Measurements from ENCODE around the gene STAB1.

The STAB1 gene

GRCh38 chr3:52458770-52459545 lies 36.2 kb upstream of the STAB1 start:
- DNase-seq (ENCODE audit: low read depth, low spot score), result no peak

DNA sequence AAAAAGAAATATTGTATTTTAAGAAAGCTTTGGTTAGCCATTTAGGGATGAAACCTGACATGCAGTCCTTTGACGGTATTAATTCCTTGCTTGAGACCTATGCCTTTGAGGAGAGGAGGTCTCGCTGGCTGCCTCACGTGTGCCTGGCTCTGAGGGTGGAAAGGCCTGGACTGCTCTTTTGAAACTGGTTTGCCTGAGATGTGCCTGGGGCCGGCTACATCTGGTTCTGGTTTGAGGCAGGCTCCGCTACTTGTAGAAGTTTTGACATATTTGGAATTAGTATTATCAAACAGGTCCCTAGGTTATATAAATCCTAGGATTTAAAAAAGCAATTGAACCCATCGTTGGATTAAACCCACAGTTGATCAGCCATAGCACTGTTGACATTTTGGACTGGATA lies 33.3 kb upstream of the STAB1 start:
- no peak for DNase-seq (ENCODE audit: low read depth, low spot score)

GRCh38 chr3:52463416-52463815 lies 31.7 kb upstream of the STAB1 start:
- DNase-seq (ENCODE audit: low read depth, low spot score), result no peak

- DNase-seq (ENCODE audit: low read depth, low spot score), result no peak
Observed at GRCh38 chr3:52468336-52468735, 26.8 kb upstream of the STAB1 start.

DNA sequence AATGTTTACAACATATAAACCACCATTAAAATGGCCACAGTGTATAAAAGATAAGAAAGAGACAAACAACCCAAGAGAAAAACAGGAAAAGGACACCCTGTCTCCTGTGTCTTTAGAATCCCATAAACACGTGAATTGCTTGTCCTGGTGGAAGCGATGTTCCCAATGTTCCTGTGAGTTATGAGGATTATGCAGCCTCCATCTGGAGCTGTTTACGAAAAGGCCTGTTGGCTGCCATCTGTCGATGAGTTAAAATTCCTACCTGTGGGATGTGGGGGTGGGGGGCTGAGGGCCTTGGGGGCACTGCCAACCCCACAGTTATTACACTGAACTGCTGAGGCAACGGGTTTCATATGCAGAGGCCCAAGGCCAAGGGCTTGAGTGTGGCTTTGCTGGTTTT lies 26.1 kb upstream of the STAB1 start:
- no peak for DNase-seq (ENCODE audit: low read depth, low spot score)

- DNase-seq (ENCODE audit: low read depth, low spot score), result no peak
Observed at GRCh38 chr3:52470920-52471319, 24.2 kb upstream of the STAB1 start.

GRCh38 chr3:52471371-52472238 lies 23.5 kb upstream of the STAB1 start:
- DNase-seq (ENCODE audit: low read depth, low spot score), result peak; percentile 68

DNA sequence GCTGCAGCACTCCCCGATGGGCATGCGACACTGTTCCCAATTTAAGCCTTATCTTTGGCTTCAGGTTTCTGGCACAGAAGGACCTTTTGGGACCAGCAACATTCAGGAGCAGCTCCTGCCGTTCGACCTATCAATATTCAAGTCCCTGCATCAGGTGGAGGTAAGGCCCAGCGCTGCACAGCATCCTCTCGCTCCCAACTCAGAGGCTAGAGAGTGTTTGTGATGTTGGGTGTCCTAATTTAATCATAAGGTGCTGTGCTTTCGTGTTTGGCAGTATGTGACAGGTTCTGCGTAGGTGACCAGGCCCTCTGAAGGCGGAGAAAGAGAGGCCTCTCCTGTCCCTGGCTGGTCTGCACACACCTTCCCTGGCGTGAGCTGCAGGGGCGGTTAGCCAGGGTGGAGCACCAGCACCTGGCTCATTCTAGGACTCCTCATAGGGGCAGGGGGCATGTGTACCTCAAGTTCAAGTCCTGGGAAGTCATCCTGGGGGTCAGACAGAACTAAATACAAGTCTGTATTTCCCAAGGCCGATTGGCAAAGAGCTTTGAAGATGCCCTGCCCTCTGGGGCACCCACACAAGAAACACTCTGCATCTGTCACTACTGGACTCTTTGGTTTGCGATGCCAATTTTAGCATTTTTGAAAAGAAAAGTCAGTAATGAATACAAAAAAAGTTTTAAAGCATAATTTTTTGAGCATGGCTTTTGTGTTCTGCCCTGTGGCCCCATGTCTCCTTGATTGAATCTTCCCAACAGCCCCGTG lies 22.7 kb upstream of the STAB1 start:
- no peak for DNase-seq (ENCODE audit: low read depth, low spot score)

- no peak for DNase-seq (ENCODE audit: low read depth, low spot score)
Observed at GRCh38 chr3:52473026-52473425, 22.1 kb upstream of the STAB1 start.

DNA sequence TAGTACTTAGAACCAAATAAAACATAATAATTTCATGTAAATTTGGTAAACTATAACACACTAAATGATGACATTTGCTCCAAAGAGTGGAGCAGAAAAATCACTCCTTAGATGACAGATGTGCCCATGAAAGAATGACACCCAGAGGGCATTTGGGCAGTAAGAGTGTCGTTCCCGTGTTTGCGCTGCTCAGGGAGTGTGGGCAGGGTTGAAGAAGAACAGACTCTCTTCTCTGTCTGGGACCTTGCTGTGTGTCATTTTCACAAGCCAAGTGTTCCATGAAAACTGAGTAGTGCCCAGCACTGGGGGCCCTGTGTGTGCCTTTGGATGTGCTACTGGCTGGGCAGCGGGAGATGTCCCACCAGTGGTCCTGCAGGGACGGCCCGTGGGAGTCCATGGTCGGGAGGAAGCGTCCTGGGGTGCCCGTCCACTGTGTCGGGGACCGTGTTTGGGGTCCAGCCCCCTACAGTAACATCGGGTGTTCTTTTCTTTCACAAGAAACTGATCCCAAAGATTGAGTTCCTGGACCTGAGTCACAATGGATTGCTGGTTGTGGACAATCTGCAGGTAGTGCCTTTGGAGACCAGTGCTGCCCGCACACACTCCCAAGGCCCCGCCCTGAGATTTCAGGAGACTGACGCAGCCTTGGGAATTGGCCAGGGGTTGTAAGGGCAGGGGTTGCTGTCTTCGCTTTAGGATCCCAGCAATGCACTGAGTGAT lies 17.9 kb upstream of the STAB1 start:
- DNase-seq (ENCODE audit: low read depth, low spot score), result no peak

DNA sequence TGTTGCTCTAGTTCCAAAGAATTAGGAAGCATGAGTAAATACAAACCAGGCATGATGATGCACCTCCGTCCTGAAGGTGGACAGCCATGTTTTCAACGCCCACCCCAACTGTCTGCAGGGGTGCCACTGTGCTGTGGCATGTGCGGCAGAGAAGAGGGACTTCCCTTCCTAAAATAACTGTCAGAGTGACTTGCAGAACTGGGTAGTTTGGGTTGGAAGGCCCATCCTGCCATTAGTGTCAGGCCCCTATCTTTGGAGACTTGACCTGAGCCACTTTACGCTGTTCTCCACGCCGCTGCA lies 17.4 kb upstream of the STAB1 start:
- no peak for DNase-seq (ENCODE audit: low read depth, low spot score)

GRCh38 chr3:52479037-52479876 lies 15.9 kb upstream of the STAB1 start:
- no peak for DNase-seq (ENCODE audit: low read depth, low spot score)

DNA sequence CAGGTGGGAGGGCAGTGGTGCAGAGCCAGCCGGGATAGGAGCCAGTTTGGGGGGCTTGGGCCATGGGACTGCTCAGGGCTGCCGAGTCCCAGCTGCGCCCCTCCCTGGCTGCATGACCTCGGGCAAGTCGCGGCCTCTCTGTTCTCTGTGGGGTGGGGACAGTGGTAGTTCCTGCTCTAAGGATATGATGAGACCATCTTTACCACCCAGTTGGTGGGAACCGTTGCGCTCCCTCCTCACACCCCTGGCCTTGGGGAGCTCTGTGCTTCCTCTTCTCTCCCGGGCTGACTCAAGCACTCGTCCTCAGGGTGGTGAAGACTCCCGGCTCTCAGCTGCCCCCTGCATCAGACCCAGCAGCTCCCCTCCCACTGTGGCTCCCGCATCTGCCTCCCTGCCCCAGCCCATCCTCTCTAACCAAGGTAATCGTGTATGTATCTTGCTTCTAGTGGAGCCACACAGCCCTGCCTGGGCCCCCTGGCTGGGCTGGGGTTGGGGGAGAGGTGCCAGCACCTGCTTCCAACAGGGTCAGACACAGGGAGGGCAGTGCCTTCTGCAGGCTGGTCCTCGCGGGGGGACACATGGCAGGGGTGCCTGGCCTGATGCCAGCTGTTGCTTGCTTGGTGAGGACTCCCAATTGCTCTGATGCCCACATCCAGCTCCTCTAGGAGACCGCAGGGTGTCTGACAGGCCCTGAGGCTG lies 15.1 kb upstream of the STAB1 start:
- no peak for DNase-seq (ENCODE audit: low read depth, low spot score)

- DNase-seq (ENCODE audit: low read depth, low spot score), result no peak
Observed at GRCh38 chr3:52480768-52481715, 14.1 kb upstream of the STAB1 start.

DNA sequence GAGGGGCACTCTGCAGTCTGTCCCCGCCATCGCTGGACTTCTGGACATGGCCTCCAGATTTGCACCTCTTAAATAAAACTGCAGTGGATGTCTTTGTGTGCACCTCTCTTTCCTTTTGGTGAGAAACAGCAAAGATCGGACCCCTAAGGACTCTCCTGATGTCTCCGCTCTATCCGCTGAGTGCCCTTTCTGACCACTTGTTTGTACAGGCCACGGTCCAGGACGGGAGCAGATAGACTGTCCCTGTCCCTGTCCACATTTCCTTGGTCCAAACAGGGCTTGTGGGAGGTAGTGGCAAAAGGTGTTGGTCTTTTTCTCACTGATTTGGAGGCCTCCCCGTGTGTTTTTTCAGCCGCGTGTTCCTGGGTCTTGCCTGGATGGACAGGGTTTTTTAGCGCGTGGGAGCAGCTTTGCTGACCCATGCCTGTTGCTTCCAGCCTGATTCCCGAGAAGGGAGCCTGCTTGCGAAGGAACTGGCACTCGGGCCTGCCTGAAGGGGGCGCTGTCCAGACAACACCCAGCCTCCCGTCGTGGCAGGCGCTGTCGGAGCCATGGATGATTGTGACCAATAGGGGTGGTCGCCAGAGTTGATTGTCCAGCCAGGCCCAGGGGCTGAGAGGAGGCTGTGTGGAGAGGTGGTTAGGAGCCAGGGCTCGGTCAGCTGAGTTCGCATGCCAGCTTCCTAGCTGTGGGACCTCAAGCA lies 13.2 kb upstream of the STAB1 start:
- peak; percentile 80 for DNase-seq (ENCODE audit: low read depth, low spot score)

DNA sequence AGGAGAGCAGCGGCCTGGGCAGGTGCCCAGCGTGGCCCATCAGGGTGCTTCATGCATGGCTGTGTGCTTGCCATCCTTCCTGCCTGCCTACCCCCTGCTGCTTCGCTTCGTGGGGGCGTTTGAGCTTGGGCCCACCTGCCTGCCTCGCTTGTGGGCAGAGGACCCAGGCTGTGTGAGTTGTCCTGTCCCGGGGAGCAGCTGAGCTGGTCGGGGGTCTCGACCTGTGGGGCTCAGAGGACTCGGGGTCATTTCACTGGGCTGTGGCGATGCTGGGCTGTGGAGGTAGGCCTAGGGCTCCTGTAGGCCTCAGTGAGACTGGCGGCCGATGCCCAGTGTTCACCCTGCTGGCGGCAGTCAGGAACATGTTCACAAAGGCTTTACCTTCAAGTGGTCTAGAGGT lies 12.1 kb upstream of the STAB1 start:
- no peak for DNase-seq (ENCODE audit: low read depth, low spot score)

DNA sequence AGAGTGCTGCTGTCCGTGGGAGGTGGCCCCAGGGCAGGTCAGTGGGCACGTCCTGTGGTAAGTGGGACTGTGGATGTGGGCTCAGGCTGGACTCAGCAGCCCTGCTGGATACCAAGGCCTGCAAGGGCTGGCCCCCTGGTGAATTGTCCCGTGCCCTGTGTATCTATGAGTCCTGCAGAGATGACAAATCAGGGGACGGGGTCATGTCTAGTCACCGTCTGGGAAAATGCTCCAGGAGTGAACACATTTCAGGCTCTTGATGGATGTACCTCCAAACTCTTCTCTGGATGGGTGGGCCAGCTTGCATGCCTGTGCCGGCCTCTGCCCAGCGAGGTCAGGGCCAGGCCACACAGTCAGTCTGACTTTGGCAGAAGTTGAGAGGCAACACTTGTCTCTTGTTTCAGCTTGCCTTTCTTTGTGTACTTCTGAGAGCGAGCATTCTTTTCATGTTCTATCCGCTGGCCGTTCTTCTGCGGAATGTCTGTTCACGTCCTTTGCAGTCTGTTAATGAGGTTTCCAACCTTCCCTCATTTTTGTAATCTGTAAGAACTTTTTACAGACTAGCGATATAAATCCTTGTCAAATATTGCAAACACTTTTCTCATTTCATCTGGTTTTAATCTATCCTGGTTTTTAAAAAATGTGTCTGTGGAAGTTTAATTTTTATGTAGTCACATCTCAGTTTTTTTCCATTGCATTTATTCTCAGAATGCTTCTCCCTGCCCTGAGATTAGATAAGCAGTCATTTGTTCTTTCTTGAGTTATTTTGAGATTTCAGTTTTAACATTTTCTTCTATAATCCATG lies 11.4 kb upstream of the STAB1 start:
- no peak for DNase-seq (ENCODE audit: low read depth, low spot score)

All from ELF-1 (cell line).